ENCODE measurements around the gene FBXW5.

- TF ChIP-seq POLR2A (IDR thresholded peaks at IDR 0.05; ENCODE audit: low read depth, low read length) (no peak), FOXK2 (IDR thresholded peaks at IDR 0.05) (no peak), EZH2 (IDR thresholded peaks at IDR 0.05; ENCODE audit: borderline replicate concordance, control insufficient read depth, low read depth, low read length) (no peak), HDGF (IDR thresholded peaks at IDR 0.05) (no peak), JUND (IDR thresholded peaks at IDR 0.05; ENCODE audit: low read depth, low read length) (no peak), BHLHE40 (IDR thresholded peaks at IDR 0.05; ENCODE audit: borderline replicate concordance in 1 of 2, low read depth in 2 of 2, low read length in 1 of 2) (no peak; a peak in 1 of 4 replicates)
- TF ChIP-seq, protein P1, sequence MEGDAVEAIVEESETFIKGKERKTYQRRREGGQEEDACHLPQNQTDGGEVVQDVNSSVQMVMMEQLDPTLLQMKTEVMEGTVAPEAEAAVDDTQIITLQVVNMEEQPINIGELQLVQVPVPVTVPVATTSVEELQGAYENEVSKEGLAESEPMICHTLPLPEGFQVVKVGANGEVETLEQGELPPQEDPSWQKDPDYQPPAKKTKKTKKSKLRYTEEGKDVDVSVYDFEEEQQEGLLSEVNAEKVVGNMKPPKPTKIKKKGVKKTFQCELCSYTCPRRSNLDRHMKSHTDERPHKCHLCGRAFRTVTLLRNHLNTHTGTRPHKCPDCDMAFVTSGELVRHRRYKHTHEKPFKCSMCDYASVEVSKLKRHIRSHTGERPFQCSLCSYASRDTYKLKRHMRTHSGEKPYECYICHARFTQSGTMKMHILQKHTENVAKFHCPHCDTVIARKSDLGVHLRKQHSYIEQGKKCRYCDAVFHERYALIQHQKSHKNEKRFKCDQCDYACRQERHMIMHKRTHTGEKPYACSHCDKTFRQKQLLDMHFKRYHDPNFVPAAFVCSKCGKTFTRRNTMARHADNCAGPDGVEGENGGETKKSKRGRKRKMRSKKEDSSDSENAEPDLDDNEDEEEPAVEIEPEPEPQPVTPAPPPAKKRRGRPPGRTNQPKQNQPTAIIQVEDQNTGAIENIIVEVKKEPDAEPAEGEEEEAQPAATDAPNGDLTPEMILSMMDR (IDR thresholded peaks at IDR 0.05 in 2 of 3, conservative IDR thresholded peaks at IDR 0.05 in 1 of 3; ENCODE audit: control insufficient read depth in 2 of 3, extremely low read depth in 1 of 3, insufficient read depth in 1 of 3, low read depth in 3 of 3, low read length in 3 of 3) = no peak
Observed at GRCh38 chr9:136953771-136954269, 9.3 kb upstream of the FBXW5 start.
